Tibial artery (tissue), 4 donors: Measurements from ENCODE around the gene STIM2.
"Not testable (repeated sequence)": the region's sequence is repeated elsewhere in the genome, so short reads cannot be mapped to it uniquely, and the experiment has no call there.

Source experiments
- DNase-seq, 2 donors: peaks; one replicate each; pipeline ENCODE4 v3.0.0-alpha.2; 2019
- H3K27ac ChIP-seq, 2 donors: fragments of 200-600 bp; sonication (generic) in 1 of 2; 1 replicate in 1 of 2; 2 replicates in 1 of 2; pipeline ENCODE4 v1.5.1; 2018 to 2019; ENCODE audit warnings: mild to moderate bottlenecking in 1 of 2
- H3K27me3 ChIP-seq, 2 donors: fragments of 200-600 bp; sonication (generic) in 1 of 2; one replicate each; pipeline versions ENCODE4 v1.5.1 to v1.6.0; 2016 to 2019
- H3K36me3 ChIP-seq, 3 donors: fragments of 200-600 bp; sonication (generic) in 2 of 3; one replicate each; pipeline ENCODE4 v1.5.1; 2016 to 2019; ENCODE audit warnings: mild to moderate bottlenecking in 2 of 3
- H3K4me1 ChIP-seq, 4 donors: fragments of 200-600 bp; sonication (generic) in 2 of 4; 1 replicate in 3 of 4; 2 replicates in 1 of 4; pipeline ENCODE4 v1.5.1; 2016 to 2019
- H3K4me3 ChIP-seq, 2 donors: fragments of 200-600 bp; sonication (generic) in 1 of 2; 1 replicate in 1 of 2; 2 replicates in 1 of 2; pipeline ENCODE4 v1.5.1; 2018 to 2019; ENCODE audit warnings: mild to moderate bottlenecking in 2 of 2
- H3K9me3 ChIP-seq, 3 donors: fragments of 200-600 bp; sonication (generic) in 1 of 3; one replicate each; pipeline ENCODE4 v1.5.1; 2016 to 2019
- CTCF ChIP-seq, 2 experiments: fragments of 200-600 bp in 1 of 2; fragments of 450-650 bp in 1 of 2; IDR thresholded peaks; one replicate each; pipeline ENCODE4 v1.5.1; 2017 to 2019; ENCODE audit warnings: antibody characterized with exemption in 2 of 2, mild to moderate bottlenecking in 1 of 2, moderate library complexity in 1 of 2
- intact Hi-C: fragments of 100-400 bp; cut with DNase I; formaldehyde crosslinking; loops from one replicate; pipeline ENCODE4 v1.15.0; 2023; ENCODE audit warnings: low total_unique reads

The STIM2 gene

DNA sequence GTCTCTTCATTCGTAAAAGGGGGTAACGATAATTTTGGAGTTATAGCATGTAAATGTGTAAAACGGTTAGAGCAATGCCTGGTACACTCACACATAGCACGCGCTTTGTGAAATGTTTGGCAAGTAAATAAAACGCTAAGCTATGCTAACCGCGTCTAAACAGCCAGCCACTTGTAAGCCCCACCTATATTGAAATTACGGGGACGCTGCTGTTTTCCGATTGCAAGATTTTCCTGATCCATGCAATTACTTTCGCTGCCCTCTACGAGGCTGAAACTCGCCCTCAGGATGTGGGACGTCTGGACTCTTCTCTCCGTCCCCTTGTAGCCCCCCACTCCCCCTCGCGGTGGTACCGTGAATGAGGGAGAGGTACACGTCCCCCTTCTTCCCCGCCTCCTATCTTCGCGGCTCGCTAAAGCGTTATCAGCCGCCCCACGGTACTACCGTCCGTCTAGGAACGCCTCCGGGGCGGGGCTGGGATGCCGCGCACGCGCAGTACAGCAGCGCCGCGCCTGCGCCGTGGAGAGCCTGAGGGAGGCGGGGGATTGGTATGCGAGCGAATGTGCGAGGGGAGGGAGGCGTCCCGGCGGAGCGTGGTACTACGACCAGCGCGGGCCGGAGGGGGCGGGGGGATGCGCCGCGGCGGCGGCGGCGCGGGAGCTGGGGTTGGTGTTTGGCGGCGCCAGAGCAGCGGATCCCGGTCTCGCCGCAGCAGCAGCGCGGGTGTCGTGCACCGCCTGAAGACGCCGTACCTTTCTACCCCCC is at the start of gene STIM2:
TSS of gene STIM2 (plus strand) at position 685 of the 765 bp plus-strand sequence.
- DNase-seq = peak; percentile 94 to 98
- intact Hi-C loops = no loop called here
- Histone ChIP-seq H3K27me3 (no peaks in the 10 kb centered on the region), H3K27ac (peak within 1 kb of the TSS; percentile 89 to 92), H3K9me3 (no peaks in the 10 kb centered on the region), H3K4me3 (peak within 1 kb of the TSS; percentile 89 to 98), H3K4me1 (peaks cover 0 to 33% (median 19%) of the 10 kb centered on the region in 4 donors), H3K36me3 (no peaks in the 10 kb centered on the region)
- peak; percentile 31 to 44 for TF ChIP-seq CTCF (IDR thresholded peaks at IDR 0.05)

GRCh38 chr4:26811571-26811970 is 49.1 kb upstream of the STIM2 start:
- H3K27ac ChIP-seq, DNase-seq, H3K36me3 ChIP-seq, H3K4me3 ChIP-seq, H3K4me1 ChIP-seq, H3K9me3 ChIP-seq, H3K27me3 ChIP-seq, intact Hi-C loops: not testable (repeated sequence)

DNA sequence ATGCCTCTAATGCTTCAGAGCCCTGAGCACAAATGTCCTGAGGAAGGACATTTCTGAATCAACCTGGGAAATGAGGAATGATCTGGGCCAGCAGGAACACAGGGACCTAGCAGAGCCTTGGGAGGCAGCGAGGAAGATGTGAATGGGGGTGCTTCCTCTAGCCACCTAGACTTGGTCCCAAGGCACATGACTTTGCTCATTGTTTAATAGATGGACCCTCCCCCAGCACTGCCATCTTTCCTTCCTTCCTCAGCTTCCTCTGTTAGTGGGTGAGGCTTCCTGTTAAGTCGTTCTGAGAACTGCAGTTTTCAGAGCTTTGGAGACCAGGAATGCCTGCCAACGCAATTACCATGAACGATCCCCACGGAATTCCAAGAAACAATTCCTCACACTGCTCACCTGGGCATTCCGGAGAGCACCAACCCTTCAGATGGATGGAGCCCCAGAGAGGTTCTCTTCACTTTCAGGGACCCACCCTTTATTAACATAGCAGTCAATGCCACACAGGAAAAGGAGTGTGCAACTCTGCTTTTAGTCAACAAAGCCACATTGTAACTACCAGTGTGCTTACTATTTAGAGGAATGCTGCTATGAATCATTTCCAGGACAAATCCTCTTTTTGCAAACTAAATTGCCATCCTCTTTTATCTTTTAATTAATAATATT is 48.5 kb upstream of the STIM2 start:
- Histone ChIP-seq H3K27ac (no peak overlapping the region), H3K4me1 (no peaks in the 10 kb centered on the region)
- DNase-seq = no peak

DNA sequence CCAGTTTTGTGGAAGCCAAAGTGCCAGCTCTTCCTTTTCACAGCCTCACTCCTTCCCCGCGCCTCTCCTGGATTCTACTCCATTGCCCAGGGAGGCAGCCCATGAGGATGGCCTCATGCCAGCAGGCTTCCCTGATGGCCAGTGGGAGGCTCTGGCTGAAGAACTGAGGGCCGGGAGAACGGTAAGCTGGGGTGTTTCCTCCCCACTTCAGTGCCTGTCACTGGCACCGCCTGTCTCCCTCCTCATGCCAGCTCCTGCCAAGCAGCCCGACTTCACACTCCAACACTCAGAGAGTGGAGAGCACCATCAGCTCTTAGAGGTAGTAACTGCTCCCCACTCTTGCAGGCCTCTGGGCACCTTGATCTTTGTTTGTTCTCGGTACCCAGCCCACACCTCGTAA is 46.9 kb upstream of the STIM2 start:
- intact Hi-C loops = no loop called here
- no peaks in the 10 kb centered on the region for H3K4me1 ChIP-seq
- no peaks in the 10 kb centered on the region for H3K36me3 ChIP-seq
- TF ChIP-seq CTCF (IDR thresholded peaks at IDR 0.05) = no peak
- H3K9me3 ChIP-seq = no peaks in the 10 kb centered on the region
- DNase-seq = no peak
- H3K4me3 ChIP-seq = no peak overlapping the region
- no peaks in the 10 kb centered on the region for H3K27me3 ChIP-seq
- no peak overlapping the region for H3K27ac ChIP-seq

More for the DNA sequence above, 48.5 kb upstream of the STIM2 start:
- intact Hi-C loops = no loop called here
- no peak overlapping the region for H3K4me3 ChIP-seq
- H3K9me3 ChIP-seq = no peaks in the 10 kb centered on the region
- TF ChIP-seq CTCF (IDR thresholded peaks at IDR 0.05) = no peak
- H3K36me3 ChIP-seq = no peaks in the 10 kb centered on the region
- H3K27me3 ChIP-seq = no peaks in the 10 kb centered on the region

DNA sequence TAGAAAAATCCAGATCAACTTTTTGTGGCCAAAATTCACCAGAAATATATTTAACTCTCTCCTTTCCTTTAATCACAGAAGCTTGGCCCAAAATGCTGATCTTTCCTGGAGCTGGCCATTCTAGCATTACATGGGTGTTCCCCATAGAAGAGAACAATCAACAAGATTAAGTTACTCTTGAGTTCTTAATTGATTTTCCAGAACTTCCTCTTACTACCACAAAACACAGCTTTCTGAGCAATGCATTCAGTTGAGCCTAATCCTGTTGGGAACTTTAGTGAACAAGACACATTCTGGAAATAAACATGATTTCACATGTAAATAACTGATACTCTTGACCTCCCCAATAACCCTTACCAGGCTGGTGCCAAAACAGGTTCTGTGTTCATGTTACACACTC is 45.4 kb upstream of the STIM2 start:
- no peak for DNase-seq
- Histone ChIP-seq H3K36me3 (no peaks in the 10 kb centered on the region), H3K4me1 (no peaks in the 10 kb centered on the region), H3K9me3 (no peaks in the 10 kb centered on the region), H3K4me3 (no peak overlapping the region), H3K27me3 (no peaks in the 10 kb centered on the region), H3K27ac (no peak overlapping the region)
- intact Hi-C loops = no loop called here
- TF ChIP-seq CTCF (IDR thresholded peaks at IDR 0.05) = no peak

GRCh38 chr4:26815706-26816105 is 44.9 kb upstream of the STIM2 start:
- no peak for TF ChIP-seq CTCF (IDR thresholded peaks at IDR 0.05)
- Histone ChIP-seq H3K4me3 (no peak overlapping the region), H3K27me3 (no peaks in the 10 kb centered on the region), H3K4me1 (no peaks in the 10 kb centered on the region), H3K9me3 (no peaks in the 10 kb centered on the region), H3K36me3 (no peaks in the 10 kb centered on the region), H3K27ac (no peak overlapping the region)
- intact Hi-C loops = no loop called here
- DNase-seq = no peak
